ENCODE measurements around the gene ZCCHC7.

ZCCHC7 gene

DNA sequence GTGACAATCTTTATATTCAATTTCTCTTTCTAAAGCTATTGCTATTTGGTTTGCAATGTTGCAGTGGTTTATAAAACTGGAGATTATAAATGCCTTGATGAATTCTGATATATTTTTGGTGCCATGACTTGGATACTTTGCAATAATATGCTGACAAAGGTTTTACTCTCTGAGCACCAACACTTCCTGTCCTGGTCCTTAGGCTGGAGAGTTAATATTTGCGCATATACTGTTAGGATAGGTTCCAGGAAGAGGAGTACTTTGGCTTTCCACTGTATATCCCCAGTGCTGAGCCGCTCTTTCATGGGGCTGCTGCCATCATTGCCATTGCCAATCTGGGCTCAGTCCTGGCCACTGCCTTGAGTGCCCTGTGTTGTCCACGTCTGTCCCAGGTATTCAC, 139.6 kb downstream of the ZCCHC7 start:
- TF ChIP-seq CTCF (conservative IDR thresholded peaks at IDR 0.05; ENCODE audit: control insufficient read depth, insufficient read depth, low read depth, low read length): no peak
- H3K4me3 ChIP-seq (ENCODE audit: control insufficient read depth, low read depth, low read length): no peak overlapping the region
- DNase-seq (ENCODE audit: low read depth): no peak

GRCh38 chr9:37262410-37262809, 142.0 kb downstream of the ZCCHC7 start:
- peak; percentile 41 for DNase-seq (ENCODE audit: low read depth)
- TF ChIP-seq CTCF (conservative IDR thresholded peaks at IDR 0.05; ENCODE audit: control insufficient read depth, insufficient read depth, low read depth, low read length): peak; percentile 52
- no peak overlapping the region for H3K4me3 ChIP-seq (ENCODE audit: control insufficient read depth, low read depth, low read length)

- no peak for TF ChIP-seq CTCF (conservative IDR thresholded peaks at IDR 0.05; ENCODE audit: control insufficient read depth, insufficient read depth, low read depth, low read length)
- no peak overlapping the region for H3K4me3 ChIP-seq (ENCODE audit: control insufficient read depth, low read depth, low read length)
Observed at GRCh38 chr9:37264539-37264938, 144.2 kb downstream of the ZCCHC7 start.

GRCh38 chr9:37266630-37267029, 146.3 kb downstream of the ZCCHC7 start:
- DNase-seq (ENCODE audit: low read depth): no peak

More at GRCh38 chr9:37264539-37264938, 144.2 kb downstream of the ZCCHC7 start:
- no peak for DNase-seq (ENCODE audit: low read depth)

GRCh38 chr9:37269221-37269620, 148.8 kb downstream of the ZCCHC7 start:
- DNase-seq (ENCODE audit: low read depth): no peak
- H3K4me3 ChIP-seq (ENCODE audit: control insufficient read depth, low read depth, low read length): no peak overlapping the region
- TF ChIP-seq CTCF (conservative IDR thresholded peaks at IDR 0.05; ENCODE audit: control insufficient read depth, insufficient read depth, low read depth, low read length): no peak

More at GRCh38 chr9:37266630-37267029, 146.3 kb downstream of the ZCCHC7 start:
- TF ChIP-seq CTCF (conservative IDR thresholded peaks at IDR 0.05; ENCODE audit: control insufficient read depth, insufficient read depth, low read depth, low read length): no peak
- H3K4me3 ChIP-seq (ENCODE audit: control insufficient read depth, low read depth, low read length): no peak overlapping the region

DNA sequence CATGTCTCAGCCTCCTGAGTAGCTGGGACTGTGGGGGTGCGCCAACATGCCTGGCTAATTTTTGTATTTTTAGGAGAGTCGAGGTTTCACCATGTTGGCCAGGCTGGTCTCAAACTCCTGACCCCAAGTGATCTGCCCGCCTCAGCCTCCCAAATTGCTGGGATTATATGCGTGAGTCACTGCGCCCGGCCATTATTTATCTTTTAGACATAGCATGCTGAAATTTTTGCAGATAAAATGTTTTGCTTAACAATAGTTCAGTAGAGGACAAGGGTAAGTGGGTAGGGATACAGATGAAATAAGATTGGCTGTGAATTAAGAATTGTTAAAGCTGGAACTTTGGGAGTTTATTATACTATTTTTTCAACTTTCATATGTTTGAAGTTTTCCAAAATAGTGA, 151.3 kb downstream of the ZCCHC7 start:
- no peak for TF ChIP-seq CTCF (conservative IDR thresholded peaks at IDR 0.05; ENCODE audit: control insufficient read depth, insufficient read depth, low read depth, low read length)
- H3K4me3 ChIP-seq (ENCODE audit: control insufficient read depth, low read depth, low read length): no peak overlapping the region
- DNase-seq (ENCODE audit: low read depth): no peak

DNA sequence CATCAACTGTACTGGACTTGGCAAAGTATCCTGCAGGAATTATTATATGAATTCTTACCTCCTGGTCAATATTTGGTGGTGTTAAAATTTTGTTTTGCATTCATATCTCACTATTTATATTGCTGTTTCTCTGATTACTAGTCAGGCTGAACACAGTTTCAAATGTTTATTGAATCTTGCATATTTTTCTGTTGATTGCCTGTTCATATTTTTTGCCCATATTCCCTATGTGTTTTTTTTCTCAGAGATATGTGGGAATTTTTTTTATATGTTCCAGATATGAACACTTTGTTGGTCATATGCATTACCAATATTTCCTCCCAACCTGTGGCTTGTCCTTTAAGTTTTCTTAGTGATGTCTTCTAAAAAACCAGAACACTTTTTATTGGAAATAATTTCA, 153.2 kb downstream of the ZCCHC7 start:
- TF ChIP-seq CTCF (conservative IDR thresholded peaks at IDR 0.05; ENCODE audit: control insufficient read depth, insufficient read depth, low read depth, low read length): no peak
- H3K4me3 ChIP-seq (ENCODE audit: control insufficient read depth, low read depth, low read length): no peak overlapping the region
- DNase-seq (ENCODE audit: low read depth): no peak

All from fibroblast of mammary gland (primary cell).